NCI-H2227 (cell line): Measurements from ENCODE around the gene STIM2.
"Not testable (repeated sequence)": the region's sequence is repeated elsewhere in the genome, so short reads cannot be mapped to it uniquely, and the experiment has no call there.

ENCODE experiments used
- DNase-seq: peaks from one replicate; lab custom pipeline; 2025; ENCODE audit not compliant: unreplicated experiment; lab: John Stamatoyannopoulos, UW

STIM2 gene

GRCh38 chr4:26867914-26868684 is 7.5 kb downstream of the STIM2 start:
- DNase-seq: no peak

- no peak for DNase-seq
These were observed 10.1 kb downstream of the STIM2 start for GRCh38 chr4:26870576-26871262.

GRCh38 chr4:26871611-26872010 is 11.0 kb downstream of the STIM2 start:
- DNase-seq: no peak

- DNase-seq: no peak
These were observed 12.9 kb downstream of the STIM2 start for GRCh38 chr4:26873391-26874026.

GRCh38 chr4:26874110-26874509 is 13.5 kb downstream of the STIM2 start:
- DNase-seq: no peak

GRCh38 chr4:26877406-26877805 is 16.8 kb downstream of the STIM2 start:
- no peak for DNase-seq

- DNase-seq: no peak
These were observed 17.3 kb downstream of the STIM2 start for GRCh38 chr4:26877961-26878360.

GRCh38 chr4:26878794-26879391 is 18.3 kb downstream of the STIM2 start:
- DNase-seq: no peak

- DNase-seq: no peak
These were observed 19.2 kb downstream of the STIM2 start for GRCh38 chr4:26879805-26880204.

- no peak for DNase-seq
These were observed 23.4 kb downstream of the STIM2 start for GRCh38 chr4:26884026-26884425.

GRCh38 chr4:26884486-26884988 is 23.9 kb downstream of the STIM2 start:
- DNase-seq: no peak

GRCh38 chr4:26885912-26886274 is 25.3 kb downstream of the STIM2 start:
- no peak for DNase-seq

- no peak for DNase-seq
These were observed 26.5 kb downstream of the STIM2 start for GRCh38 chr4:26887143-26887542.

GRCh38 chr4:26887809-26888208 is 27.2 kb downstream of the STIM2 start:
- no peak for DNase-seq

GRCh38 chr4:26889356-26889755 is 28.7 kb downstream of the STIM2 start:
- no peak for DNase-seq

GRCh38 chr4:26891054-26891453 is 30.4 kb downstream of the STIM2 start:
- DNase-seq: no peak

- no peak for DNase-seq
These were observed 31.2 kb downstream of the STIM2 start for GRCh38 chr4:26891867-26892266.

- DNase-seq: no peak
These were observed 32.0 kb downstream of the STIM2 start for GRCh38 chr4:26892480-26893150.

- no peak for DNase-seq
These were observed 32.9 kb downstream of the STIM2 start for GRCh38 chr4:26893491-26893890.

GRCh38 chr4:26894881-26895280 is 34.2 kb downstream of the STIM2 start:
- DNase-seq: not testable (repeated sequence)

GRCh38 chr4:26896636-26897035 is 36.0 kb downstream of the STIM2 start:
- DNase-seq: no peak
